IMR-90 (cell line): ENCODE data around the gene PIEZO2. TPM values are rescaled to one million over a fixed set of nuclear protein-coding genes. Genes with fewer than 3 reads are reported as not detected.

ENCODE experiments used
- ATAC-seq: fragments of 200-7000 bp; cut with Tn5 transposase; 2 replicates; pipeline ENCODE4 v1.9.1; 2020; ENCODE audit warnings: low read depth, mild to moderate bottlenecking, moderate library complexity
- BruUV-seq: library from RNA; stranded (reverse); fragments of 400-500 nt; replicated peaks from 2 replicates; lab custom pipeline; 2021; lab: Mats Ljungman, UMichigan
- CTCF ChIA-PET: fragments of 300-600 bp; formaldehyde crosslinking; extraction: SDS; loops from one replicate; lab custom pipeline; 2021; ENCODE audit warnings: antibody characterized with exemption; lab: Yijun Ruan, JAX
- POLR2A ChIA-PET: fragments of 300-600 bp; sonication (Branson Sonifier 250); formaldehyde crosslinking; loops from one replicate; lab custom pipeline; 2022; ENCODE audit warnings: antibody characterized with exemption; ENCODE audit not compliant: unreplicated experiment; lab: Charles Lee
- DNase-seq: peaks from one replicate; pipeline ENCODE4 v3.0.0; 2013
- H2AFZ ChIP-seq: replicated peaks from 2 replicates; pipeline ENCODE3; 2013; ENCODE audit warnings: low read length, mild to moderate bottlenecking; ENCODE audit not compliant: poor library complexity
- H2AK5ac ChIP-seq: 2 replicates; pipeline ENCODE4 v1.6.1; 2013; ENCODE audit warnings: low read depth, low read length, inconsistent platforms
- H2AK9ac ChIP-seq: replicated peaks from 2 replicates; pipeline ENCODE3; 2013; ENCODE audit warnings: mild to moderate bottlenecking, low read depth, low read length, moderate library complexity; ENCODE audit not compliant: poor library complexity
- H2BK120ac ChIP-seq: 2 replicates; pipeline ENCODE4 v1.6.1; 2013; ENCODE audit warnings: low read depth, low read length, inconsistent platforms
- H2BK15ac ChIP-seq: 3 replicates; pipeline ENCODE4 v1.6.1; 2013; ENCODE audit warnings: low read depth, low read length, inconsistent platforms
- H2BK20ac ChIP-seq: 2 replicates; pipeline ENCODE4 v1.6.1; 2013; ENCODE audit warnings: low read depth, mild to moderate bottlenecking, inconsistent platforms, low read length, moderate library complexity
- H2BK5ac ChIP-seq: 2 replicates; pipeline ENCODE4 v1.6.1; 2013; ENCODE audit warnings: mild to moderate bottlenecking, low read depth, low read length, inconsistent platforms; ENCODE audit not compliant: poor library complexity, severe bottlenecking
- H3K14ac ChIP-seq: replicated peaks from 2 replicates; pipeline ENCODE4 v1.6.1; 2013; ENCODE audit warnings: low read depth, low read length, inconsistent platforms
- H3K18ac ChIP-seq: 2 replicates; pipeline ENCODE4 v1.6.1; 2013; ENCODE audit warnings: low read depth, low read length, control low read depth
- H3K23ac ChIP-seq: 2 replicates; pipeline ENCODE4 v1.6.1; 2013; ENCODE audit warnings: low read depth, low read length, inconsistent platforms
- H3K27ac ChIP-seq: 2 replicates; pipeline ENCODE4 v1.5.1; 2013; ENCODE audit warnings: mild to moderate bottlenecking, control low read depth, low read length; ENCODE audit not compliant: insufficient read depth
- H3K27me3 ChIP-seq: 2 replicates; pipeline ENCODE4 v1.6.1; 2013; ENCODE audit warnings: low read length; ENCODE audit not compliant: control insufficient read depth, insufficient read depth
- H3K36me3 ChIP-seq: 2 replicates; pipeline ENCODE4 v1.6.1; 2013; ENCODE audit warnings: low read length, mixed read lengths; ENCODE audit not compliant: control insufficient read depth, insufficient read depth
- H3K4ac ChIP-seq: 2 replicates; pipeline ENCODE4 v1.6.1; 2013; ENCODE audit warnings: low read depth, low read length, inconsistent platforms
- H3K4me1 ChIP-seq: 2 replicates; pipeline ENCODE4 v1.6.1; 2013; ENCODE audit warnings: low read length, mixed read lengths; ENCODE audit not compliant: control insufficient read depth, insufficient read depth
- H3K4me2 ChIP-seq: 2 replicates; pipeline ENCODE4 v1.6.1; 2013; ENCODE audit warnings: low read depth, mild to moderate bottlenecking, control low read depth, low read length, moderate library complexity
- H3K4me3 ChIP-seq: 2 replicates; pipeline ENCODE4 v1.5.1; 2013; ENCODE audit warnings: low read depth, mild to moderate bottlenecking, control low read depth, low read length, moderate library complexity; ENCODE audit not compliant: insufficient read depth
- H3K56ac ChIP-seq: 2 replicates; pipeline ENCODE4 v1.6.1; 2013; ENCODE audit warnings: low read length, inconsistent platforms; ENCODE audit not compliant: insufficient read depth; ENCODE audit errors: extremely low read depth
- H3K79me1 ChIP-seq, 2 experiments: 2 replicates each; pipeline ENCODE4 v1.6.1; 2013; ENCODE audit warnings: low read length in 2 of 2, inconsistent platforms in 1 of 2, low read depth in 1 of 2
- H3K9ac ChIP-seq: 2 replicates; pipeline ENCODE4 v1.6.1; 2013; ENCODE audit warnings: low read depth, low read length, control low read depth
- H3K9me1 ChIP-seq: 2 replicates; pipeline ENCODE4 v1.6.1; 2013; ENCODE audit warnings: low read length, inconsistent platforms; ENCODE audit not compliant: insufficient read depth
- H3K9me3 ChIP-seq: 2 replicates; pipeline ENCODE4 v1.6.1; 2013; ENCODE audit warnings: low read length; ENCODE audit not compliant: control insufficient read depth, insufficient read depth
- H4K20me1 ChIP-seq: 2 replicates; pipeline ENCODE4 v1.6.1; 2013; ENCODE audit warnings: low read length, inconsistent platforms; ENCODE audit not compliant: insufficient read depth
- H4K5ac ChIP-seq: 2 replicates; pipeline ENCODE4 v1.6.1; 2013; ENCODE audit warnings: mild to moderate bottlenecking, low read depth, low read length, control low read depth
- H4K8ac ChIP-seq, 2 experiments: 2 replicates each; pipeline ENCODE4 v1.6.1; 2013; ENCODE audit warnings: low read depth in 2 of 2, low read length in 2 of 2, control low read depth in 1 of 2, inconsistent platforms in 1 of 2
- H4K91ac ChIP-seq: 2 replicates; pipeline ENCODE4 v1.6.1; 2013; ENCODE audit warnings: low read depth, low read length, inconsistent platforms; ENCODE audit not compliant: insufficient read depth
- BHLHE40 ChIP-seq: fragments of 150-350 bp; IDR thresholded peaks from 2 replicates; pipeline ENCODE4 v1.6.1; 2016; ENCODE audit warnings: mild to moderate bottlenecking, low read depth, low read length
- CHD1 ChIP-seq: IDR thresholded peaks from 2 replicates; pipeline ENCODE4 v1.6.1; 2012; ENCODE audit warnings: low read depth, low read length, improper control_type of control experiment
- FOS ChIP-seq: fragments of 150-350 bp; IDR thresholded peaks from 2 replicates; pipeline ENCODE4 v1.6.1; 2016; ENCODE audit warnings: low read depth, low read length
- MAFK ChIP-seq: IDR thresholded peaks from 2 replicates; pipeline ENCODE4 v1.6.1; 2012; ENCODE audit warnings: low read depth, low read length, improper control_type of control experiment
- MXI1 ChIP-seq: IDR thresholded peaks from 2 replicates; pipeline ENCODE4 v1.6.1; 2012; ENCODE audit warnings: low read depth, mild to moderate bottlenecking, low read length, moderate library complexity, borderline replicate concordance
- POLR2A ChIP-seq: IDR thresholded peaks from 2 replicates; pipeline ENCODE4 v1.6.1; 2012; ENCODE audit warnings: mild to moderate bottlenecking, low read depth, low read length
- RFX5 ChIP-seq: IDR thresholded peaks from 2 replicates; pipeline ENCODE4 v1.8.0; 2012; ENCODE audit warnings: low read depth, mild to moderate bottlenecking, low read length, moderate library complexity
- SMC3 ChIP-seq: fragments of 150-350 bp; IDR thresholded peaks from 2 replicates; pipeline ENCODE4 v1.6.1; 2016; ENCODE audit warnings: low read depth, mild to moderate bottlenecking, antibody characterized with exemption, low read length, moderate library complexity
- WGBS, 2 experiments: methylation state at CpG; one replicate each; pipeline versions ENCODE4 v1.1.5 to v1.1.7; 2013; ENCODE audit warnings: missing lambda C conversion rate in 2 of 2; ENCODE audit not compliant: insufficient read length in 1 of 2; ENCODE audit errors: extremely low coverage in 2 of 2; 5-methylcytosine and 5-hydroxymethylcytosine counted together
- dilution Hi-C: fragments of 300-500 bp; cut with HindIII; formaldehyde crosslinking; loops from one replicate; pipeline ENCODE4 v1.14.3; 2018; ENCODE audit warnings: low sequenced_read_pairs; ENCODE audit not compliant: unreplicated experiment
- in situ Hi-C: fragments of 300-500 bp; cut with MboI; formaldehyde crosslinking; loops from 3 replicates; pipeline ENCODE4 v1.14.3; 2019; ENCODE audit warnings: low sequenced_read_pairs, inconsistent platforms, mixed read lengths
- intact Hi-C: fragments of 100-400 bp; cut with micrococcal nuclease; formaldehyde crosslinking; loops from 2 replicates; pipeline ENCODE4 v1.10.0; 2022
- polyA plus RNA-seq, 3 experiments: library from polyadenylated mRNA; depleted of rRNA; stranded (reverse); fragments of >200 nt; gene quantifications; 2 replicates each; pipeline ENCODE4 v1.2.3, GENCODE V29; 2012; ENCODE audit warnings: low replicate concordance in 1 of 3
- total RNA-seq: library from RNA; depleted of rRNA; stranded (reverse); fragments of >200 nt; gene quantifications from 2 replicates; pipeline ENCODE4 v1.2.3, GENCODE V29; 2012
- TF ChIP-seq, protein P1 (sequence below): conservative IDR thresholded peaks from 2 replicates; pipeline ENCODE4 v1.5.1; 2012; ENCODE audit warnings: mild to moderate bottlenecking, low read depth, low read length, improper control_type of control experiment
- TF ChIP-seq, protein P2 (sequence below): fragments of 150-350 bp; IDR thresholded peaks from 2 replicates; pipeline ENCODE4 v1.6.1; 2017; ENCODE audit warnings: mild to moderate bottlenecking, antibody characterized with exemption, low read length, low read depth

Gene PIEZO2
- total and polyA plus RNA-seq, 2 of the 4 experiments (the other 2 are of a cell fraction) = 2.4 to 4.1 TPM

DNA sequence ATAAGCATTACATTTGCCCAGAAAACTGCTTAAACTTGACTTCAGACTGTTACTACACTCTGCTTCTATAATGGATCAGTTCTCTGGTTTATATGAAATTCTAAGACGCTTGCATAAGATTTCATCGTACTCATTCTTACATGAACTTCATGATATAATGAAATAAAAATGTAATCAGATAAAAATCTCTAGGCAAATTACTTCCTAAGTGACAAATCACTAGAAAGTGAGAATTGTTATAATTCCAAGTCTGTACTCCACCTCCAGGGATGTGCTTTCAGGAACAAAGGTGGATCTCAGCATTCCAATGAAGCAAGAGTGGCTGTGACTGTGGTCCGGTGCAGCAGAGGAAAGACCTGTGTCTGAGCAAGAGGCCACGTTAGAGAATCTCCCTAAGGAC, 226.2 kb downstream of the PIEZO2 start:
- Histone ChIP-seq H2BK20ac (0 out of 2 replicates have a peak overlapping the region, but pooled peaks have one; percentile 11), H2AFZ (no peak overlapping the region), H4K91ac (peak overlapping the region; percentile 24; the same call in 1 of the 2 replicates), H3K27me3 (no peaks in the 10 kb centered on the region), H3K9me3 (no peaks in the 10 kb centered on the region), H3K18ac (peak overlapping the region; percentile 78), H3K4me1 (peaks cover 23% of the 10 kb centered on the region), H2BK15ac (no peak overlapping the region), H3K9ac (no peak overlapping the region), H3K23ac (no peak overlapping the region; the same call in 1 of the 2 replicates), H3K27ac (peak overlapping the region; percentile 26; the same call in 1 of the 2 replicates), H3K9me1 (peaks cover 6% of the 10 kb centered on the region; the same call in 1 of the 2 replicates), H3K4me2 (no peak overlapping the region; the same call in 1 of the 2 replicates), H3K4me3 (no peak overlapping the region), H2AK9ac (no peak overlapping the region), H2AK5ac (peak overlapping the region; percentile 56; the same call in 1 of the 2 replicates), H3K14ac (no peak overlapping the region; the same call in 1 of the 2 replicates), H4K5ac (0 out of 2 replicates have a peak overlapping the region, but pooled peaks have one; percentile 55), H2BK120ac (peak overlapping the region; percentile 55; the same call in 1 of the 2 replicates), H3K79me1 (peaks cover 0 to 5% of the 10 kb centered on the region in 2 experiments; a peak in 1 of 4 replicates), H4K20me1 (no peaks in the 10 kb centered on the region), H3K56ac (no peak overlapping the region), H3K4ac (peak overlapping the region; percentile 25), H3K36me3 (no peaks in the 10 kb centered on the region), H4K8ac (no peak overlapping the region), H2BK5ac (no peak overlapping the region)
- ATAC-seq (no peak), DNase-seq (peak; percentile 21)
- CTCF ChIA-PET = no interaction called here
- no peak for TF ChIP-seq MAFK
- no peak for TF ChIP-seq POLR2A
- TF ChIP-seq, protein P1, sequence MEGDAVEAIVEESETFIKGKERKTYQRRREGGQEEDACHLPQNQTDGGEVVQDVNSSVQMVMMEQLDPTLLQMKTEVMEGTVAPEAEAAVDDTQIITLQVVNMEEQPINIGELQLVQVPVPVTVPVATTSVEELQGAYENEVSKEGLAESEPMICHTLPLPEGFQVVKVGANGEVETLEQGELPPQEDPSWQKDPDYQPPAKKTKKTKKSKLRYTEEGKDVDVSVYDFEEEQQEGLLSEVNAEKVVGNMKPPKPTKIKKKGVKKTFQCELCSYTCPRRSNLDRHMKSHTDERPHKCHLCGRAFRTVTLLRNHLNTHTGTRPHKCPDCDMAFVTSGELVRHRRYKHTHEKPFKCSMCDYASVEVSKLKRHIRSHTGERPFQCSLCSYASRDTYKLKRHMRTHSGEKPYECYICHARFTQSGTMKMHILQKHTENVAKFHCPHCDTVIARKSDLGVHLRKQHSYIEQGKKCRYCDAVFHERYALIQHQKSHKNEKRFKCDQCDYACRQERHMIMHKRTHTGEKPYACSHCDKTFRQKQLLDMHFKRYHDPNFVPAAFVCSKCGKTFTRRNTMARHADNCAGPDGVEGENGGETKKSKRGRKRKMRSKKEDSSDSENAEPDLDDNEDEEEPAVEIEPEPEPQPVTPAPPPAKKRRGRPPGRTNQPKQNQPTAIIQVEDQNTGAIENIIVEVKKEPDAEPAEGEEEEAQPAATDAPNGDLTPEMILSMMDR = no peak
- no peak for TF ChIP-seq RFX5
- no peak for TF ChIP-seq SMC3
- TF ChIP-seq, protein P2, sequence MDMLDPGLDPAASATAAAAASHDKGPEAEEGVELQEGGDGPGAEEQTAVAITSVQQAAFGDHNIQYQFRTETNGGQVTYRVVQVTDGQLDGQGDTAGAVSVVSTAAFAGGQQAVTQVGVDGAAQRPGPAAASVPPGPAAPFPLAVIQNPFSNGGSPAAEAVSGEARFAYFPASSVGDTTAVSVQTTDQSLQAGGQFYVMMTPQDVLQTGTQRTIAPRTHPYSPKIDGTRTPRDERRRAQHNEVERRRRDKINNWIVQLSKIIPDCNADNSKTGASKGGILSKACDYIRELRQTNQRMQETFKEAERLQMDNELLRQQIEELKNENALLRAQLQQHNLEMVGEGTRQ = no peak
- TF ChIP-seq MXI1 = no peak
- no peak for TF ChIP-seq CHD1
- TF ChIP-seq BHLHE40 = no peak
- TF ChIP-seq FOS = no peak
- in situ Hi-C loops = no loop called here
- intact Hi-C loops = no loop called here
- POLR2A ChIA-PET = interaction anchor here (0.6 kb wide), 1 partner anchor 10 kb away, joined by 5 read pairs; no protein-coding TSS in a partner anchor
- no CpG with 5 or more reads among the region's 4 CpGs for WGBS, 2 experiments
- no TSS peak for BruUV-seq
- dilution Hi-C loops = no loop called here
